ENCODE data around the gene SLMAP.

DNA sequence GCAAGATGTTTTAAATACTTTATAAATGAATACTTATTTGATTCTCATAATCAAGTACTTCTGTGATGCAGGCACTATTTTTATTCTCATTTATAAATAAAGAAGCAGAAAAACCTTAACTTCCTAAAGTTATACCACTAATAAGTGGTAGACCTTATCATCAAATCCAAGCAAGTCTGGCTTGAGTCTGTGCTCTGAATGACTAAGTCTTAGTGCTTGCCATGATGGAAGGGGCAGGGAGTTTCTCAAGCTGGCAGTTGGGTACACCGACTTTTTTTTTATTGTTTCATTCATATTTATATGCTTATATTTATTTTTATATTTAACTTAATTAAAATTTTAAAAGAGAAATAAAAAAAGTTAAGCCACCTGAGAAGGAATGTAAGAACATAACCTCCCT lies 23.6 kb downstream of the SLMAP start:
- TF ChIP-seq, protein P1, sequence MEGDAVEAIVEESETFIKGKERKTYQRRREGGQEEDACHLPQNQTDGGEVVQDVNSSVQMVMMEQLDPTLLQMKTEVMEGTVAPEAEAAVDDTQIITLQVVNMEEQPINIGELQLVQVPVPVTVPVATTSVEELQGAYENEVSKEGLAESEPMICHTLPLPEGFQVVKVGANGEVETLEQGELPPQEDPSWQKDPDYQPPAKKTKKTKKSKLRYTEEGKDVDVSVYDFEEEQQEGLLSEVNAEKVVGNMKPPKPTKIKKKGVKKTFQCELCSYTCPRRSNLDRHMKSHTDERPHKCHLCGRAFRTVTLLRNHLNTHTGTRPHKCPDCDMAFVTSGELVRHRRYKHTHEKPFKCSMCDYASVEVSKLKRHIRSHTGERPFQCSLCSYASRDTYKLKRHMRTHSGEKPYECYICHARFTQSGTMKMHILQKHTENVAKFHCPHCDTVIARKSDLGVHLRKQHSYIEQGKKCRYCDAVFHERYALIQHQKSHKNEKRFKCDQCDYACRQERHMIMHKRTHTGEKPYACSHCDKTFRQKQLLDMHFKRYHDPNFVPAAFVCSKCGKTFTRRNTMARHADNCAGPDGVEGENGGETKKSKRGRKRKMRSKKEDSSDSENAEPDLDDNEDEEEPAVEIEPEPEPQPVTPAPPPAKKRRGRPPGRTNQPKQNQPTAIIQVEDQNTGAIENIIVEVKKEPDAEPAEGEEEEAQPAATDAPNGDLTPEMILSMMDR (IDR thresholded peaks at IDR 0.05 in 4 of 5, conservative IDR thresholded peaks at IDR 0.05 in 1 of 5): no peak
- no peak for TF ChIP-seq POLR2A (IDR thresholded peaks at IDR 0.05)
